HG03064 (cell line): ENCODE results near the gene RHBG.

ENCODE experiments used
- ATAC-seq: cut with Tn5 transposase; IDR thresholded peaks from one replicate; pipeline ENCODE4 v1.9.1; 2021; ENCODE audit warnings: low read depth; ENCODE audit not compliant: unreplicated experiment

Gene RHBG

DNA sequence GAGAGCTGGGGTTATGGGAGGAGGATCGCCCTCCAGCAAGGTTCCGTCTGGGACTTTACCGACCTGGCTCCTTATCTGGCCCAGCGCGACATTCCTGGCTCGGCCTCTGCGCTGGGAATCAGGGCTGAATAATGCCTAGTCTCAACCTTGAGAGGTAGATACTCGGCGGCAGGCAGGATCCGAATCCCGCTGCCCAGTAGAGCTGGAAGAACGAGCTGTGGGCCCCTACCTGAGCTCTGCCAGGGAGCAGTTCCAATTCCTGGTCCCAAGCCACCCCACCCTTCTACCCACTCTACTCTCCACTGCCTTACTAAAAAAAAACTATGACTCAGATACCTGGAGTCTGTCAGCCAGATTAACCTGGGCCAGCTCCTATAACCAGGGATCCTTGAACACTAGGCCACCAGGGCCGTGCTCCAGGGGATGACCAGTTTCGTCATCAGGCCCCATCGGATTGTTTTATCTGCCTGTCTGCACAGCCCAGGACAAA lies 53.6 kb downstream of the RHBG start:
- ATAC-seq, result no peak

DNA sequence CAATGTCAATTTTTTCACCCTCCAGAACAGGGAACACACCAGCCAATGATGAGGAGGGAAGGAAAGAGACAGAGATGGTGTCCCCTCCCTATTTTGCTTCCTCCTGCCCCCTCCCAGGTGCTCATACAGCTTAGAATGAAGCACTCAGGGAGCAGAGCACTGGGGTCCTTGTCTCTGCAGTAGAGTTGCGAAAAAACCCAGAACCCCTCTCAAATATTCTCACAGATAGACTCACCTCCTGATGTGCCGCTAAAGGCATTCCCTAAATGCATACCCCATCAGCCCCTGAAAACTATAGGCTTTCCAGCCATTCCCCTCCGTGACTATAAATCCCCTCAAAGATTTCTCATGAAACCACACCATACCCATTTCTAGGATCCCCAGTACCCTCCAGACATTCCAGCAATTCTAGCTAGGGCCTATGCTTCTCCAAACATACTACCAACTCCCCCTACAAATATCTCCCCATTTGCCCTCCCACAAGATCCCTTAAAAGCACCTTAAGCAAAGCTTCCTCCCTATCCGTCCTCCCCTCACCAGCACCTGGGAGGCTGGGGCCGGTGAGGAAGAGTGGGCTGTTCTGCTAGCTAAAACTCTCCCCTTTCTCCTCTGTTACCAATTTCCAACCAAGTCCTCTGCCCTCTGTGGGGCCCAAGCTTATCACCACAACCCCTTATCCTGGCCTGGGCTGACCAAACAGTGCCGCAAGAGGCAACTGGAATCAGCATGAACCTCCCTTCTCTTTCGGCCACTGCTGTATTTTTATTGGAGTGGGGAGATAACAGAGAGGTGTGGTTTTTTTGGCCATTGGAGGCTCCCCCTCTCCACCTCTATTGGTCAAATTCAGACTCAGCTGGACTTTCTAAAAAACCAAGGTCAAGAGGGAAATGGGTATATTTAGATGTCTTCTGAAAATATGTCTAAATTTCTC lies 54.7 kb downstream of the RHBG start:
- ATAC-seq, result no peak

DNA sequence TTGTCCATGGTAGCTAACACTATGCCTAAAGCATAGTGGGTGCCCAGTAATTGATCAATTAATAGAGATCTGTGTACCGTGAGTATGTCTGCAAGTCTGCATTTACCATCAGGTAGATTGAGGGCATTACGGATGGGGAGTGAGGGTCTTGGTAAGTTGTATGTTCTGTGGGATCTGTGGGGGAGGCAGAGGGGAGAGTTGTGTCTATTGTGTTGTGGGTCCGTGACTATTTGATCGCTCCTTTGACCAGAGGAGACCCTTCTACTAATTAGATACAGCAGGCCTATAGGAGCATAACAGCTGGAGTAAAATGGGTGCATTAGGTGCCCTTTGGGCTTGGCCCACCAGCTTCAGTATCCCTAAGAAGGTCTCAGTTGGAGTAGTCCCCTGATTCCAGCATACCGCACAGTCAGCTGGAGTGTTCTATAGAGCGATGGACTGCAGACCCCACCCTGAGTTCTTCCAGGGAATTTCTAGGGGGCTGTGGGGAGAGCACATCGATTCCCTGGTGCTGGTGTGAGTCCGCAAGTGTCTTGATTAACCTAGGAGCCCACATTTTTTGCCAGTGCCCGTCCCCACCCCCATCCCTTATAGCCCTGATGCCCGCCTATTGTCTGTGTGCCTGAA lies 55.9 kb downstream of the RHBG start:
- ATAC-seq, result no peak

DNA sequence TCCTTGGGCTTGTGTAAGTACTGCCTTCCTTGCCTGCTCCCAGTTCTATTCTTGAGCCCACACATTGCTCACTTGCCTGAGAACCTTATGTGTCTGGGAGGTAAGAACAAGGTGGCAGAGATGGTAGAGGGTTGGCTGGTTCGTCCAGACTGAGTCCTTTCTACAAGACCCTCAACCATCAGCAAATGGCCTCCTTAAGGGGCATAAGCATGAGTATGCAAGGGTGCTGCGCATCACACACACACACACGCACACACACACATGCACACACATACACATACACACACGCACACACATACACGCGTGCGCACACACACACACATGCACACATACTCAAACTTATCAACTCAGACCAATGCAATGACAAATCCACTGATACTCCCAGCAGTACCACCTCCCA lies 56.9 kb downstream of the RHBG start:
- ATAC-seq, result no peak

DNA sequence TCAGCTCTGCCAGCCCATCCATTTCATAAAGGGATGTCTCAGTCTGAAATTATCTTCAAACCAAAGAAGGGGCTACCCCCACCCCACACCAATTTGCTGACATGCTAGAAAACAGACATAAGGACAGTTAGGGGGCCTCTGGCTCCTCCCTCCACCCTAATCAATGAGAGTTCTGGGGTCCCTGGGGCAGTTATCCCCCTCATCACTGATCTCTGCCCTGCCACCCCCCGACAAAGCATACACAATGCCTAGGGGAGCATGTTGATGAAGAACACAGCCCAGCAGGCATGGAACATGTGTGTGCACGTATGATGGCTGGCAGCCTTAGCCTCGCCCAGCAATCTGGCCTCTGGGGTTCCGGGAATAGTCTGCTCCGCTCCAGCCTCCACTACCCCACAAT lies 58.9 kb downstream of the RHBG start:
- ATAC-seq, result no peak

DNA sequence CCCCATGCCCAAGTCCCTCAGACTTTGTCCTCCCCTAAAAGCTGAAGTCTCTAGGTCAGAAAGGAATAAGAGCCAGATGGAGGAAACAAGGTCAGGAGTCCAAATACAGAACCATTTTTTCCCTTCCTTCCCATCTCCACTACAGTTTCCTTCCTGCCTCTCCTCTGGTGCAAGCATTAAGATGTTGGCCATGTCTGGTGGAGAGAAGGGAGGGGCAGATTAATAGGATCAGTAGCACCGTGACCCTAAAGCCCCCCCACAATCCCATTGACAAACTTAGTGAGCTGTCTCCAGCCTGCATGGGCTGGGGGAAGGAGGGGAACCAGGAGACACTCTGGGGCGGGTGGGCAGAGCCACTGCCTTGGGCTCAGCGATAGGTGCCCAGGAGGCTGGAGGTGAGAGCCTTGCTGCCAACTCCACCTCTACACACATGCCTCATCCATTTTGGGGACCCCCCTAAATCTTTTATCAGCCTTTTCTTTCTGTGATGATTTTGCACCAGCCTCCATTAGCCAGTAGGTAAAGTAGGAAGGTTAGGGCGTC lies 59.8 kb downstream of the RHBG start:
- no peak for ATAC-seq

DNA sequence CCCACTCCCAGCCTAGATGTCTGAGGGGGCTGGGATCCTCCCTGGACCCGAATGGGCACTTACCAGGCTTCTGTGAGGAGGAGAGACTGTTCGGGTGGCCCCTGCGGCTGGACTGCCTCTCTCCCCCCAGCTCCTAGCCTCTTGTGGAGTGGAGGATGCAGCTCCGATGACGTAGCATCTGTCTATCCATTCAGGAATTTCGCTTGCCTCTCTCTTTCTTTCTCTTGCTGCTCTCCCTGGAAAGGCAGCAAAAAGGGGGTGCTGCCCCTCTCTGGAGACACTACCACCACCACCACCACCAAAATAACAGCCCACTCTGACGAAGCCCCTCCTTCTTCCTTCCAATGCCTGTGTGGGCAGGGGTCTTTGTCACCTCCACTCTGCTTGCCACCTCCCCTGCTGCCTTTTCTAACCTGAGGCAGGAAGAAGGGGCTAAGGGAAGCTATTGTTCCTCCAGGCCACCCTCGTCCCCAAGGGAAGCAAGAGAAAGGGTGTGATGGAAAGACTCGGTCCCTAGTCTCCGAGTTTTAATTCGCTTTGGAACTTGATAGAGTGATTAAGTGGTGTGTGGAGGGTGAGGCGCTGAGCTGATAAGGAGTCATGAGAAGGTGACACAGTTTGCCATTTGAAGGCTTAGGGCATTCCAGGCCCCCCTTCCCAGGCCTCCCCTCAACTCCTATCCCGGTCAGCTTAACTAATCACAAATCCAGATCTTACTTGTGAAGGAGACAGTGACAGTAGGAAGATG lies 60.5 kb downstream of the RHBG start:
- no peak for ATAC-seq

DNA sequence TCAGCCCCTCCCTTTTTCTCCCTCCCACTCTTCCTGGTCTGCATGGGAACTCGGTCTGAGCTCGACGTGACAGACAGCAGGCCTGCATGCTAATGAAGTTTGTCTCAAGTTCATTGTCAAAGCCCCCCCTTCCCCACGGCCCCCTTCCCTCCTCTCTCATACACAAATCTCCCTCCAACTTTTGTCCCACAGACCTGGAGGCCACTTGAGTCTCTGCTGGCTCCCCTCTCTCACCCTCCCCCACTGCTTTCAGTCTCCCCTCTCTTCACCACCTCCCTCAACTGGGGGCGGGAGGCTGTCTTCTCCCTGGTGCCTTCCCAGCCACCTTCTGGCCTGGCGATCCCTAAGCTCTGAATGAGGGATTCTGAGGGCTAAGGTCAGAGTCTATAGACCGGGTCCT lies 61.3 kb downstream of the RHBG start:
- ATAC-seq, result no peak

DNA sequence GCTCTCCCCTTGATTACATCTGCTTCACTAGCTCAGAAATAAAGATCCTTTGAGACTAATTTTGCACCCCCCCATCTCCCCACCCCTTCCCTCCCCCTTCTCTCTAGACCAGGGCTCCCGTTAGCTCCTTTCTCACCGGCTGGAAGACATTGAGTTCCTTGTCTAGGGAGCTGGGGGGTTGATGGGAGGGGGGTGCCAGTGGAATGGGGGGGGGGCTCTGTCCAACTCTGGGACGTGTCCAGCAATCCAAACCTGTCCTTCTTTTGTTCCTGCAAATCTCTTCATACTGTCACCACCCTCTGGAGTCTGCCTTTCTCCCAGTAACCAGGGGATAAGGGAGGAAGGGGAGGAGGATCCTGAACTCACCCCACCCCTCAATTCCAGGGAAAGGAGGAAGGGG lies 61.9 kb downstream of the RHBG start:
- no peak for ATAC-seq

DNA sequence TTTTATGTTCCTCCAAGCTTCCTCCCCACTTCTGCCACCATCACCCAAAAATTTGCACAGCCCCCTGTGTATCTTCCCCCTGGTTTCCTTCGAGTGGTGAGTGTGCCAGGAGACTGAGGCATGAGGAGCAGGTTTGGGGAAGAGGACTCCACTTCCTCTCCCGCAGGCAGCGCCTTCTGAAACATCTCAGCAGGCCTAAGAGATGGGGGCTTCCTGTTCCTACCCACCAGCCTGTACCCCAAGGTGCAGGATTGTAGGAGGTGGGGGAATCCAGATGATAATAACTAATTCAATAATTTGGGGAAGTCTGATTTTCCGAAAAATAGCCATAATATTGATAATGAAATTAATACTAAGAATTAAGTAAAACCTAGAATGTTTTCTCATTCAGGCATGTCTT lies 62.4 kb downstream of the RHBG start:
- no peak for ATAC-seq

DNA sequence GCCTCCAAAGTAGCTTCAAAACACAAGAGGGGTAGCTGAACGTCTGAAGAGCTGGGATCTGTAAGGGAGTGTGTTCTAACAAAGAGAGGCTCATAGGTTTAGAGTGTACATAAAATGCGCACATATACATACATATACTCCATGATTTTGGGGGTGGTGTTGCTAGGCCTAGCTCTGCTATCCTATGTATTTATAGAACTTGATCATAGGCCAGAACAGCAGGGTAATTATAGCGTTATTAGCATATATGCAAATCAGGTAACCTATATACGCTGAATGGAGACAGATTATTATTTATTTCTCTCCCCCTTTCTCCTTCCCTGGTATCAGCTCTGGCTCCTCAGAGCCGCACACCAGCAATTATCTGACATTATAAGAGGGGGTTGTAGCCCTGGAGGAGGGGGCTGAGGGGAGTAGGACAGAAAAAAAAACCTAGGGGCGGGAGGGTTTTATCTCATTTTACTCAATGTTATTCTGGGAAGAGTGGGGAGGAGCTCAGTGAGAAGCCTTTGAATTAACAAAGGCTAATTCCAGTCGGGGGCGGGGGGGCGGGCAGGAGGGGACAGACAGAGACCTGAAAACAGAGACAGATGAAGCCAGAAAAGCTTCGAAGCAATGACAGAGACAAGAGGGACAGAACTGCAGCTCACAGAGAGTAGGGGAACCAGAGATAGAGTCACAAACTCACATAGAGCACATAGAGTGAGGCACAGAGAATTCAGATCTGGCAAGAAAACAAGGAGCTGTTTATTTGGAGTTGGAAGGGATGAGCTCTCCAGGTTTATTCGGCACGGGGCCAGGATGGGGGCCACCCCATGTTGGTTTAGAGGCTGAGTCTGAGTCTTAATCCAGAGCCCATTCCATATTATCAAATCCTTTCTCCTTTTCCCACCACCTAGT lies 63.0 kb downstream of the RHBG start:
- ATAC-seq, result no peak

DNA sequence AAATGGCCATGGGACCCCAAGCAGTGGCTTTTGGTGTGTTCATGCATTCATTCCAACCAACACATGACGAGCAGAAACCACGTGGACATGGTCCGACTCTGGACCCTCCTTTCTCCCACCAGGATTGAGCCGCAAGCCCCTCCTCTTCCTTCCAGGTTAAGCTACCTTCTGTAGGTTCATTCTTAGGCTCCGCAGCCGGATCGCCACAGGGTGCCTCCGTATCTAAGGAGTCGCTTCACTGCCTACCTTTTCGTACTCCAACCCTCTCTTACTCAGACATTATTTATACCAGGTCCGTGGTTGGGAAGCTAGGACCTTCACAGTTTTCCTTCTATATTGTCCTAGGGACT lies 63.6 kb downstream of the RHBG start:
- no peak for ATAC-seq

DNA sequence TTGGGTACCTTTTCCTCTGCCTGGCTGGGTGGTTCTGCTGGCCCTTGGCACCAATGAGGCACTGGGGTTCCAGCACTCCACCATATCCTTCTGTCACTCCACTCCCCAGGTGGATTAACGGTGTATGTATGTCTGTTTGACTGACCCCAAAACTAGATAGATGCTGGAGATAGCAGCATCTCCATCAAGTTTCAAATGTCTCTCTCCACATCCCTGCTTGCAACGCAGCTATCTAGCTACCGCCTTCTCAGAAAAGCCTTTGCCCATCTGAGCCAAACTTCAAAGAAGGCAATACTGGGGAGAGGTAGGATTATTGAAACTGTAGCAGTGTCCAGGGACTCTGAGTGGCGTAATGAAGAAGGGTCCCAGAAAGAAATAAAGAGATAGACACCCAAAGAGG lies 64.0 kb downstream of the RHBG start:
- no peak for ATAC-seq

DNA sequence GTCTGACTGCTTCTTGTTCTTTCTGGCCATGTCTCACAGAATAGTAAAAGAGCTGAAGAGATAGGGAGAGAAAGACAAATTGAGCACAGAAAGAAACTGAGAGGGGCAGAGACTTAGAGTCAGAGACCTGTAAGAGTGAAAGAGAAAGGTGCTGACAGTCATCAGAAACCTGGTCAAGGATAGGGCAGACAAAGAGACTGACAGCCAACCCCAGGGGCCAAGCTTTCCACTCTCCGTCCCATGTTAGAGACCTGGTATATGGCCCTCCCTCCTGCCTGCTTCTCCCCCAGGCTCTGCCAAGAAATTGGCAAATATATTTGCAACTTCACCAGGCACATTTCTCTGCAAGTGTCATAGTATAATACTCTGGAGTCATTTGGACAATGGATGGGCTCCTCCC lies 64.6 kb downstream of the RHBG start:
- no peak for ATAC-seq
